ENCODE measurements around the gene LZTFL1. TPM values are rescaled to one million over a fixed set of nuclear protein-coding genes. Genes with fewer than 3 reads are reported as not detected.

Gene LZTFL1
- total RNA-seq, 4 donors from 2014 or later, result 39.5 to 56.5 (median 51.4) TPM

- TF ChIP-seq POLR2A (IDR thresholded peaks at IDR 0.05), result no peak
- TF ChIP-seq, protein P1, sequence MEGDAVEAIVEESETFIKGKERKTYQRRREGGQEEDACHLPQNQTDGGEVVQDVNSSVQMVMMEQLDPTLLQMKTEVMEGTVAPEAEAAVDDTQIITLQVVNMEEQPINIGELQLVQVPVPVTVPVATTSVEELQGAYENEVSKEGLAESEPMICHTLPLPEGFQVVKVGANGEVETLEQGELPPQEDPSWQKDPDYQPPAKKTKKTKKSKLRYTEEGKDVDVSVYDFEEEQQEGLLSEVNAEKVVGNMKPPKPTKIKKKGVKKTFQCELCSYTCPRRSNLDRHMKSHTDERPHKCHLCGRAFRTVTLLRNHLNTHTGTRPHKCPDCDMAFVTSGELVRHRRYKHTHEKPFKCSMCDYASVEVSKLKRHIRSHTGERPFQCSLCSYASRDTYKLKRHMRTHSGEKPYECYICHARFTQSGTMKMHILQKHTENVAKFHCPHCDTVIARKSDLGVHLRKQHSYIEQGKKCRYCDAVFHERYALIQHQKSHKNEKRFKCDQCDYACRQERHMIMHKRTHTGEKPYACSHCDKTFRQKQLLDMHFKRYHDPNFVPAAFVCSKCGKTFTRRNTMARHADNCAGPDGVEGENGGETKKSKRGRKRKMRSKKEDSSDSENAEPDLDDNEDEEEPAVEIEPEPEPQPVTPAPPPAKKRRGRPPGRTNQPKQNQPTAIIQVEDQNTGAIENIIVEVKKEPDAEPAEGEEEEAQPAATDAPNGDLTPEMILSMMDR (IDR thresholded peaks at IDR 0.05), result no peak
- intact Hi-C loops (cut with DNase I), result no loop called here
- 79 to 85% methylated on average over 8 of the region's 8 CpGs for WGBS, 2 donors
- H3K9me3 ChIP-seq, result no peaks in the 10 kb centered on the region
- no peak for DNase-seq
- no peak overlapping the region for H3K4me3 ChIP-seq (replicated peaks in 1 of 3)
- H3K27me3 ChIP-seq, result no peaks in the 10 kb centered on the region
- no peaks in the 10 kb centered on the region for H3K36me3 ChIP-seq
- H3K4me1 ChIP-seq, result no peaks in the 10 kb centered on the region
- no peak overlapping the region for H3K27ac ChIP-seq
Measured at GRCh38 chr3:45774581-45775521, 67.1 kb downstream of the LZTFL1 start.

GRCh38 chr3:45773714-45774449 lies 68.0 kb downstream of the LZTFL1 start:
- DNase-seq, result no peak
- Histone ChIP-seq H3K27me3 (no peaks in the 10 kb centered on the region), H3K27ac (no peak overlapping the region), H3K9me3 (no peaks in the 10 kb centered on the region), H3K36me3 (no peaks in the 10 kb centered on the region), H3K4me1 (no peaks in the 10 kb centered on the region), H3K4me3 (replicated peaks in 1 of 3) (no peak overlapping the region)
- TF ChIP-seq, protein P1 (IDR thresholded peaks at IDR 0.05), result no peak
- no peak for TF ChIP-seq POLR2A (IDR thresholded peaks at IDR 0.05)
- WGBS, 2 donors, result 60 to 61% methylated on average over 7 of the region's 7 CpGs
- intact Hi-C loops (cut with DNase I), result no loop called here

Other genes with a start within 250 kb of the LZTFL1 start
- gene LIMD1, start 247.4 kb downstream of the LZTFL1 start, total RNA-seq, result 10 to 100 TPM; 43.4 to 59.2 (median 52.1) TPM
- gene SACM1L, start 152.7 kb downstream of the LZTFL1 start, total RNA-seq, result 100 to 1,000 TPM in 3 of 4 donors, 10 to 100 TPM in 1; 87.0 to 161 (median 111) TPM
- under 1 TPM in 2 of 4 donors, not detected in 2; 0.13 to 0.22 TPM for gene SLC6A20, start 45.6 kb downstream of the LZTFL1 start, total RNA-seq
- gene CCR9, start 44.4 kb upstream of the LZTFL1 start, total RNA-seq, result not detected
- gene CXCR6, start 101.3 kb upstream of the LZTFL1 start, total RNA-seq, result 1 to 10 TPM; 2.1 to 4.4 (median 3.4) TPM
- gene FYCO1, start 153.7 kb upstream of the LZTFL1 start, total RNA-seq, result 10 to 100 TPM; 38.2 to 66.6 (median 50.5) TPM
- gene XCR1, start 185.4 kb upstream of the LZTFL1 start, total RNA-seq, result not detected